SK-N-MC (cell line): ENCODE measurements around the gene EXOC3L4.

ENCODE experiments used
- EZH2 ChIP-seq: fragments of 200-600 bp; sonication (generic); IDR thresholded peaks from one replicate; pipeline ENCODE4 v1.6.1; 2017; ENCODE audit warnings: antibody characterized with exemption
- POLR2AphosphoS5 ChIP-seq: IDR thresholded peaks from 2 replicates; pipeline ENCODE4 v1.6.1; 2012; ENCODE audit warnings: mild to moderate bottlenecking, low read depth, low read length, borderline replicate concordance

GRCh38 chr14:103105580-103106150 is 11.1 kb downstream of the EXOC3L4 start:
- TF ChIP-seq POLR2AphosphoS5, result no peak
- no peak for TF ChIP-seq EZH2
